ENCODE measurements around the gene HOXC10.

The HOXC10 gene

DNA sequence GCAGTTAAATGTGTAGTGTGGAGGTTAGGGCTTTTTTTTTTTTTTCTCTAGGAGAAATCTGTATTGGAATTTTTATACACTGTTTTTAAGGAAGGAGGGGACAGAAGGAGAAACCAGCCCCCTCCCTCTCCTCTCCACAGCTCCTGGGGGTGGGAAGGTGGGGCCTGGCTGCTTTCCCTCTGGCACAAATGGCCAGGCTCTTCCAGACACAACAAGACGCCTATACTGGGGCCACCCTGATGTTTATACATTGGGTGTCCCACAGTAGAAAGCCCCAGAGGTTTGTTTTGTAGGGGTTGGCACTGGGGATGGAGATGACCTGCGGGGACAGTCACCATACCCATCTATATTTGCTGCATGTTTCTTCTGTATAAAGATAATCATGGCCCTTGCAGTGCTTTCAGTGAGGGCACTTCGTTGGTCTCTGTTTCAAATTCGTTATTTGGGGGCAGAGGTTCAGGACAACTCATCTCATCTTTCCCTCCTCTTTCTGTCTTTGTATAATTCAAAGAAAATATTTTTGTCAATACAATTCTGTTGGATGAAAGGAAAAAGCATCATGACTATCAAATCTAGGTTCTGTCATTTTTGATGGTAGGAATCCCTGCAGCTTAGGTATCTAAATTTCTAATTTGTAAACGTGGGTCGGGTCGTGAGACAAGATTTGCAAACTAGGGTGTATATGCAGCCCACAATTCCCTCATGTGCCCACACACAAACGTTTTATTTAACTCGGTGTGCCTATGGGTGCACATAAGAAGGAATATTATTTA is 7.9 kb upstream of the HOXC10 start:
- in situ Hi-C loops (cut with MboI; ENCODE audit: low sequenced_read_pairs) = no loop called here

DNA sequence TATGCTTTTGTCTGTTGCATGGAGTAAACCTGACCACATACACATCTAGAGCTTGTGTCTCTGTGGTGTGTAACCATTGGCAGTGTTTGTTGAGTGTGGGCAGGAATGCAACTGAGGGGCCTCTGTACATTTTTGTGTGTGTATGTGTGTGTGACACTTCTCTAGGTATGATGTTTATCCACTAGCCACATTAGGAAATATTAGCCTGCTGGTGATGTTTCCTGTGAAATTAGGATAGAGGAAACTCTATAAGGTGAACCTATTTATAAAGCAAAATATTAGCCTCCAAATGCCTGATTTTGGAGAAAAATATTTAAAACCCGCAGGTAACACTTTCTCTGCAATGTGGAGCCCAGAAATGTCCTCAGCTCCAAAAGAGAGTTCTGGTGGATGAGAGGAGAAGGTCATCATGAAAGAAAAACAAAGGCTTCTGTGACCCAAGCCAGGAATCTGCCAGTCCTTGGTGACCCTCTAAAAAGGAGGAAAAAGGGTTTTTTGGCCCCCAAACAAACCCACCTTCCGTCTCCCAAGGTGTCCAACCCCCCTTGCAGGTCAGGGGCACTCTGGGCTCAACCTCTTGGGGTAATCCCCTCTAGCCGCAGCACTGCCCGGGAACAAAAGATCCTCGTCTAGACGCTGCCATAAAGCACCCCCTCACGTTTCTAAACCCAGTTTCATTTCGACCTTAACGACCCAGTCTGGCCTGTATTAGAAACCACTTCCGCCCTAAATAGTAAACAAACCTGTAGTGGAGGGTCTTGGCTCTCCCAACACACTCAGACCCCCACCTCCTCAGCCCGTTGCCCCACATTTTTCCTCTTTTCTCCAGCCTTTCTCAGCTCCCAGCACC is 7.1 kb upstream of the HOXC10 start:
- in situ Hi-C loops (cut with MboI; ENCODE audit: low sequenced_read_pairs) = no loop called here

DNA sequence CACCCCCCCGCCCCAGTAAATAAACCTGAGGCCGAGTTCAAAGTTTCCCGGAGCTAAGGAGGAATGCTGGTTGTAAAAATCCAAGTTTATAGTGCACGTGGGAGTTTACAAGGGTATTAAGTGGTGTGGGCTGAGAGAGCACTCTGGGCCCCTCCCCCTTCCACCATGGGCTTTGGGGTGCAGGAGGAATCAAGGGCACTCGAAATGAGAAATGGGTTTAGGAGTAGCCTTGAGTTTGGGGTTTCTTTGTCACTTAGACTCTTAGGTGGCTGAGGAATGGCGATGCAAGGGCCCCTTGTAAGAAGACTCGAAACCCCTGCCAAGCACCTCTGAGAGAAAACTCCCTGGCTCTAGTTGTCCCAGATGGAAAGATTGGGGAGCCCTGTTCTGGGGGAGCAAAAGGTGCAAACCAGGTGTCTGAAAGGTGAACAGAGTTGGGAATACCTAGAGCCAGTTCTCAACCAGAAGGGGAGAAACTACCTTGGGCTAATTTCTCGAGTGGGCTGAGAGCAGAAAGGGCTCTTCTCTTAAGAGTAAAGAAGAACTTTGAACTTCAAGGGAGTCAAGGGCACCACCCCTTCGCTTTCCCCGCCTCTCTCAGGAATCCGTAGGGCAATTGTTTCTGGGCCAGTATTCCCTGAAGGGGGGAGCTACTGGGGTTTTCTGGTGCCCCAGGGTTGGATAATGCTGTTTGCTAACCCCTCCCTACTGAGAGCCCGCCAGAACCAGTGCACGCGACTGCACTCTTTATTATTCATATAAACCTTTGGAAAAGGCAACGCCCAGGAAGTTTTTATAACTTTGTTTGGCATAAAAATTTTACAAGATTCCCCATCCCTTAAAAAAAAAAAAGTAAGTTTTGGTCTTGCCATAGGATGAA is 6.2 kb upstream of the HOXC10 start:
- in situ Hi-C loops (cut with MboI; ENCODE audit: low sequenced_read_pairs) = no loop called here

DNA sequence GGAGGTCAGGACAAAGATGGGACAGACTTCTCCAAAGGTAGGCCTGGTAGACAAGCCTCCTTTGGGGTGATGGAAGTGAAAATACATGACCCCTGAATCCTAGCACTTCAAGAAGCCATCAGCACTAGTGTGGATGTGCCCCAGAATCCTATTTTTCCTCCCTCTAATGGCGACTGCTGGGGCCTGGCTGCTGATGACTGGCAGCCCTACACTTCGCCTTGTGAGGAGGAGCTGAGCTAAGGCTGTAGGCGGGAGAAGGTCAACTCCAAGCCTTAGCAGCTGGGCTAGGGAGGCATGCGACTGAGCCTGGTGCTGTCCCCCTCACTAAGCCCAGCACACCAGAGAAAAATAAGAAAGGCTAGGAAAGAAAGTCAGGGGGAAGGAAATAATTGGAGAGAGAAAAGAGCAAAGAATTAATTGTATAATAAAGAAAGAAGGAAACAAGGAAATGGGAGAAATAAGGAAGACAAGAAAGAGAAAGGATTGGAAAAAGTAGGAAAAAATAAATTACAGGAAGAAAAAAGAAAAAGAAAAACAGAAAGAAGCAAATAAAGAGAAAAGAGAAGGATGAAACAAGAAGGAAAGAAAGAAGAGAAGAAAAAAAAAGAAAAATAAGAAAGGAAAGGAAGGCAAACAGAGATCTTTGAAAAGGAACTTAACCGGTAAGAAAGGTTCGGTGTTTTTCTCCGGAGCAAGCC is 4.7 kb upstream of the HOXC10 start:
- in situ Hi-C loops (cut with MboI; ENCODE audit: low sequenced_read_pairs) = no loop called here

DNA sequence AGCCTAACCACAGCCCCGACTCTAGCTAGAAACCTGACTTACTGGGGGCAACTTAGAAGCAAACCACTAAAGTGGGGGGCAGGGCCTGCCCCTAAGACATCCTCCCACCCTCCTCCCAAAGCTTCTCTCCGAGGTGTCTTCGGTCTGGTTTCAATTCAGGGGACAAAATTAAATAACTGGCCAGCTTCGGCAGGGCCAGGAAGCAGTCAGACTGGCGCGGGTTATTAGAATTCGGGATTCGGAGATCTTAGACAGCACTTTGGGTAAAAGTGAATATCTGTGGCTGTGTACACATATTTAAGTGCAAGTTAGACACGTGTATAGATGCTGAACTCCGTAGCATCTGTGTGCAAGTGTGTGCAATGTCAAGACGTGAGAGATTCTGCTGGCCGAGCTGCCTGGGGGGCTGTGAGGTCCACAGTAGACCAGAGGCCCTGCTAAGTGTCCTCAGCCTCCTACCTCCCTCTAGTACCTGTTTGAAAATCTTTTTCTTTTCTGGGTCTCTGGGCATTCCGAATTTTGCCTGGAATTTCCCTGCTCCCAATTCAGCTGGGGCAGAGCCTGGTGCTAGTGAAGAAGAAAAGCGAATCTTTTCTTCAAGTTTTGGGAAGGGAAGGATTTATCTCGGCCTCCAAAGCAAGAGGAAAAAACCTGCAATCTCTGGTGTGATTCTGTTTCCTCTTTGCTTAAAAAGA is 4.0 kb upstream of the HOXC10 start:
- in situ Hi-C loops (cut with MboI; ENCODE audit: low sequenced_read_pairs) = no loop called here

- in situ Hi-C loops (cut with MboI; ENCODE audit: low sequenced_read_pairs) = no loop called here
Measured at GRCh38 chr12:53981634-53982565, 3.0 kb upstream of the HOXC10 start.

- in situ Hi-C loops (cut with MboI; ENCODE audit: low sequenced_read_pairs) = no loop called here
Measured at GRCh38 chr12:53982648-53983567, 2.0 kb upstream of the HOXC10 start.

DNA sequence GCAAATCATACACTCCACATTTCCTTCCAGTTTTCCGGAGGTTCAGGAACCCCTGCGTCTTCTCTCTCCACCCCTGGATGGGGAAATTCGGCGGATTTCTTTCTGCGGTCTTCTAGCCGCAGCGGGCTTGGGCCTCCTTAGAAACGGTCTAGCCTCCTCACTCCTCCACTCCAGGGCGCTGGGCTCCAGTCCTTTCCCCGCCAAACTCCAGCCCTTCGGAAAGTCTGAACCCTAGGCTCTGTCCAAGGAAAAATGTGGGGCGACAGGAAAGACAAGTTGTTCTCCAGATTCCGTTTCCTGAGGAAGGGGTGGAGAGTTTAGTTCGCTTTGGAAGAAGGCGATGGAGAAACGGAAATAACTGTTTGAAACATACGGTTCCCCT is 1.4 kb upstream of the HOXC10 start:
- in situ Hi-C loops (cut with MboI; ENCODE audit: low sequenced_read_pairs) = no loop called here

- in situ Hi-C loops (cut with MboI; ENCODE audit: low sequenced_read_pairs) = no loop called here
Measured at GRCh38 chr12:53983950-53984572, 885 bp upstream of the HOXC10 start.

DNA sequence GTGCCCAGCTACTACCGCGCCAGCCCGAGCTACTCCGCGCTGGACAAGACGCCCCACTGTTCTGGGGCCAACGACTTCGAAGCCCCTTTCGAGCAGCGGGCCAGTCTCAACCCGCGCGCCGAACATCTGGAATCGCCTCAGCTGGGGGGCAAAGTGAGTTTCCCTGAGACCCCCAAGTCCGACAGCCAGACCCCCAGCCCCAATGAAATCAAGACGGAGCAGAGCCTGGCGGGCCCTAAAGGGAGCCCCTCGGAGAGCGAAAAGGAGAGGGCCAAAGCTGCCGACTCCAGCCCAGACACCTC is 697 bp downstream of the HOXC10 start:
- in situ Hi-C loops (cut with MboI; ENCODE audit: low sequenced_read_pairs) = no loop called here

DNA sequence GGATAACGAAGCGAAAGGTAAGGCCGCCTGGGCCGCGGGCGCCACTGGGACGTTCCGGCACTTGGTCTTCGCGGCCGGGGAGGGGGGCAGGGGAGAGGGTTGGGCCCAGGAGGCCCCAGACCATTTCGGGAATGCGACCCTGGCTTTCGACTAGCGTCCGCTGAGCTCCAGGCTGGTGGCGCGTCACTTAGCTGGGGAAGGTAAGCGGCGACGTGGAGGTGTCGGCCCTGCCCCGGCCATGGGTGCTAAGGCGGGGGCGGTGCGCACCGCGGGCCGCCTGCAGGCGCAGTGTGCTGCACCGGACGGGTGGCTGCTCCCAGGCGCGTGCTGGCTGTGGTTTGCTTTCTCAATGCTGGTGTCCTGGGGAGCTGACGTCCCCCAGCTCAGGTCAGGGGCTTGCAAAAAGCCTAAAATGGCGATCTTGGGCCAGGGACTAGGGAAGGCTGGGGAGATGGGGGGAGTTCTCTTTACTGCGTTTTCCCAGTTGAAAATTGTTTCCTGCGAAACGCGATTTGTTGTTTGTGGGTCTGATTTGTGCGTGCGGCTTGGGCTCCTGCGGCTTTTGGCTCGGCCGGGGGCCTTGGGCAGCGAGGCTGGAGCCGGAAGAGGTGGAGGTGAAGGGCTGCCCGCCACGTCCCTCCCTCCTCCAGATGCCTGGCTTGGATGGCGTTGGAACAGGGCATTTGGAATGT is 1.2 kb downstream of the HOXC10 start:
- in situ Hi-C loops (cut with MboI; ENCODE audit: low sequenced_read_pairs) = no loop called here

DNA sequence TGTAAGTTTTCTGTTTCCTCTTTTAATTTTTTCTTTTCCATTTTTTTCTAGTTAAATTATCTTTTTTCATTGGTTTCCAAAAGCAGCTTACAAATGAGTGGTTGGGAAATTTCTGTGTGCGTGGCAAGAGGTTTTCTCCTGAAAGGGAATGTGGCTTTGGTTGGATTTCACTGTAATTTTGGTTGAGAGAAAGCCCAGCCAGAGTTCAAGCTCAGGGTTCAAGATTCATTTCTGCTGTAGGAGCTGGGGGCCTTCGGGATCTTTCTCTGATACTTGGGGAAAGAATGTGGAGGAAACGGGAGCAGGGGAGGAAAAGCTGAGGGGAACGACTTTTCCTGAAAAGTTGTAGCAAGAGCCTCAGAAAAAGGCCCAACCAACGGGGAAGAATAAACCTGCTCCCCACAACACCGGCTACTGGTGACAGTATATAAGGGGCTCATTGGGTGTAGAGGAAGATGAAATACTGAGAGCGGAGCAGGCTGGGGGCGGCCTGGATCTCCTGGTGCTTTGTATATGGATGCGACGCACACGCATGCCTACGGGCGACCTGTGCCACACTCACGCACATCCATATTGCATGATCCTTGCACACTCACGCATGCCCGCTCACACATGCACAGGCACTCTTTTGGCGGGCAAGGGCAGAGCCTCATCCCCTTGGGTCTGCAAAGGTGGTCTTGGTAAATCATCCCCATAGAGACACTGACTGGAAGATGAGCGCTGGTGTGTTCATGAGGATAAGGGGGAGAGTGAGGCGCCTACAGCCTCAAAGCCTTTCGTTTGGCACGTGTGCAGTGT is 1.9 kb downstream of the HOXC10 start:
- in situ Hi-C loops (cut with MboI; ENCODE audit: low sequenced_read_pairs) = no loop called here

GRCh38 chr12:53987787-53988230 is 2.9 kb downstream of the HOXC10 start:
- in situ Hi-C loops (cut with MboI; ENCODE audit: low sequenced_read_pairs) = no loop called here

DNA sequence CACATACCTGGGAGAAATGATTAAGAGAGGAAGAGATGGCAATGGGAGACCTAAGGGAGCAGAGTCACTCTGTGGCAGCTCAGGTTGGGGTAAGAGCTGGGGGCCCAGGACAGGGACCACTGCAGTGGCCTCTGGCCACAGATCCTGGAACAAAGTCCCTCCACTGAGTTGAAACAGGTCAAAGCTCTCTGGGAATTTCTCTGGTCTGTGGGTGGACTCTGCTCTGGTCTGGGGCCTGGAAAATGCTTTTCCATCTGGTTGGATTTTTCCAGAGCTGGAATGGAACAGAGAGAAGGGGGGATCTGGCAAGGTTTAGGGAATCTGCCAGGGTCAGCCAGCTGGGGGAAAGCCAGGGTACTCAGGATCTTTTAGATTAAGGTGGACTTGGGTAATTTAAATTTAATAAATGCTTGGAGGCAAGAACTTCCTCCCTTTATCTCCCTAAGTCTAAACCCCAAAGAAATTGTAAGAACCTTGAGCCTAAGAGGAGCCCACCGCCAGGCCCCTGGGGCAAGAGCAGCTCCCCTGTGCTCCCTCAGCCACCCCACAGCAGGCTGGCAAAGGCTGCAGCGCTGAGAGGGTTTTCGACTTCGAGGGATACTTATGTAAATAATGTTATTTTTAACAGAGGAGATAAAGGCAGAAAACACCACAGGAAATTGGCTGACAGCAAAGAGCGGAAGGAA is 3.7 kb downstream of the HOXC10 start:
- in situ Hi-C loops (cut with MboI; ENCODE audit: low sequenced_read_pairs) = no loop called here

DNA sequence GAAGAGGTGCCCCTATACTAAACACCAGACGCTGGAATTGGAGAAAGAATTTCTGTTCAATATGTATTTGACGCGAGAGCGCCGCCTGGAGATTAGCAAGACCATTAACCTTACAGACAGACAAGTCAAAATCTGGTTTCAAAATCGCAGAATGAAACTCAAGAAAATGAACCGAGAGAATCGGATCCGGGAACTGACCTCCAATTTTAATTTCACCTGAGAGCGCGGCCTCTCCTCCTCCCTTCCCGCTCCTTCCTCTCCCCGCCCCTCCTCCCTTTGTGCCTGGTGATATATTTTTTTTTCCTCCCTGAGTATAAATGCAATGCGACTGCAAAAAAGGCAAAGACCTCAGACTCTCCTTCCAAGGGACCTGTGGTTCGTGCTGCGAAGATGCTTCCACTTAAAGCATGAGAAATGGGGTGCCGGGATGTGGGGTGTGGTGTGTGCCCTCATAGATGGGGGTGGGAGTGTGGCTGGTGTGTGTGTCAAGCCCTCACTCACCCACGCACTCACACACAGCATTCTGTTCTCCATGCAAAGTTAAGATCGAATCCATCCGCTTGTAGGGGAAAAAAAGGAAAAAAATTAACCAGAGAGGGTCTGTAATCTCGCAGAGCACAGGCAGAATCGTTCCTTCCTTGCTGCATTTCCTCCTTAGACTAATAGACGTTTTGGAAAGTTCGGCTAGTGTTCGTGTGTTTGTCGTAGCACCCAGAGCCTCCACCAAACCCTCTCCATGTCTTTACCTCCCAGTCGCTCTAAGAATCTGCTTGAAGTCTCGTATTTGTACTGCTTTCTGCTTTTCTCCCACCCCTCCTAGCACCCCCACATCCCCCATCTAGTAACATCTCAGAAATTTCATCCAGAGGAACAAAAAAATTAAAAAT is 4.5 kb downstream of the HOXC10 start:
- in situ Hi-C loops (cut with MboI; ENCODE audit: low sequenced_read_pairs) = no loop called here
